H1 (cell line): ENCODE data around the gene SNX15. TPM values are rescaled to one million over a fixed set of nuclear protein-coding genes. Genes with fewer than 3 reads are reported as not detected.

Experiments used
- CTCF ChIP-seq, 3 experiments: IDR thresholded peaks; 1 replicate in 2 of 3; 2 replicates in 1 of 3; pipeline versions ENCODE4 v1.5.1 to v1.6.1; 2011; ENCODE audit warnings: low read length in 3 of 3, mild to moderate bottlenecking in 3 of 3, inconsistent platforms in 2 of 3, low read depth in 1 of 3, moderate library complexity in 1 of 3; ENCODE audit not compliant: insufficient read depth in 1 of 3; ENCODE audit errors: control extremely low read depth in 1 of 3
- GTF2F1 ChIP-seq: IDR thresholded peaks from 2 replicates; pipeline ENCODE4 v1.6.1; 2012; ENCODE audit warnings: low read depth, low read length, improper control_type of control experiment, borderline replicate concordance
- JUN ChIP-seq: IDR thresholded peaks from 2 replicates; pipeline ENCODE4 v1.6.1; 2011; ENCODE audit warnings: low read depth, mild to moderate bottlenecking, improper control_type of control experiment, low read length
- JUND ChIP-seq: IDR thresholded peaks from 2 replicates; pipeline ENCODE4 v1.6.1; 2011; ENCODE audit warnings: mild to moderate bottlenecking, improper control_type of control experiment, low read length
- KDM4A ChIP-seq: IDR thresholded peaks from one replicate; pipeline ENCODE4 v1.7.1; 2012; ENCODE audit warnings: low read depth, mild to moderate bottlenecking, moderate library complexity, low read length, inconsistent platforms; ENCODE audit not compliant: severe bottlenecking
- MAX ChIP-seq: IDR thresholded peaks from 2 replicates; pipeline ENCODE4 v1.6.1; 2012; ENCODE audit warnings: inconsistent platforms
- POLR2AphosphoS5 ChIP-seq: IDR thresholded peaks from 2 replicates; pipeline ENCODE4 v1.6.1; 2011; ENCODE audit warnings: low read depth, low read length
- RAD21 ChIP-seq, 2 experiments: IDR thresholded peaks in 1 of 2; conservative IDR thresholded peaks in 1 of 2; 2 replicates each; pipeline ENCODE4 v1.6.1; 2011; ENCODE audit warnings: low read depth in 2 of 2, low read length in 2 of 2, improper control_type of control experiment in 1 of 2, inconsistent platforms in 1 of 2, mild to moderate bottlenecking in 1 of 2, moderate library complexity in 1 of 2
- RXRA ChIP-seq: IDR thresholded peaks from 2 replicates; pipeline ENCODE4 v1.6.1; 2011; ENCODE audit warnings: low read depth, mild to moderate bottlenecking, low read length, moderate library complexity; ENCODE audit not compliant: insufficient read depth
- SAP30 ChIP-seq: fragments of 300-600 bp; sonication (generic); IDR thresholded peaks from 2 replicates; pipeline ENCODE4 v1.7.1; 2012; ENCODE audit warnings: low read length, moderate library complexity, mild to moderate bottlenecking, inconsistent platforms; ENCODE audit not compliant: insufficient read depth, insufficient replicate concordance
- SIN3A ChIP-seq, 2 experiments: IDR thresholded peaks in 1 of 2; conservative IDR thresholded peaks in 1 of 2; 2 replicates each; pipeline ENCODE4 v1.6.1; 2011 to 2012; ENCODE audit warnings: low read length in 2 of 2, improper control_type of control experiment in 1 of 2, low read depth in 1 of 2, mild to moderate bottlenecking in 1 of 2
- SP2 ChIP-seq: IDR thresholded peaks from 2 replicates; pipeline ENCODE4 v1.6.1; 2012; ENCODE audit warnings: mild to moderate bottlenecking, low read length, inconsistent platforms
- TBP ChIP-seq: IDR thresholded peaks from 2 replicates; pipeline ENCODE4 v1.6.1; 2011; ENCODE audit warnings: low read depth, low read length, improper control_type of control experiment
- TEAD4 ChIP-seq: IDR thresholded peaks from 2 replicates; pipeline ENCODE4 v1.6.1; 2012; ENCODE audit warnings: low read depth, low read length, inconsistent platforms, mixed read lengths
- polyA plus RNA-seq, 7 experiments: library from polyadenylated mRNA; depleted of rRNA in 3 of 7; stranded (reverse) in 5 of 7; unstranded in 2 of 7; fragments of >200 nt in 5 of 7; fragments of 200-250 nt in 2 of 7; gene quantifications; 1 replicate in 5 of 7; 2 replicates in 1 of 7; 4 replicates in 1 of 7; pipeline versions ENCODE4 v1.2.1 to v1.2.3, GENCODE V29; 2011 to 2013; ENCODE audit warnings: missing spikeins in 2 of 7, mixed read lengths in 2 of 7
- total RNA-seq: library from RNA; stranded (reverse); fragmentation: NEBNext Ultra II Directional; extraction: Animal tissue kit (Norgen Biotek cat#: 25700); gene quantifications from 2 replicates; pipeline ENCODE4 v1.2.1, GENCODE V29; 2021
- TF ChIP-seq, protein P1 (sequence below): IDR thresholded peaks from 2 replicates; pipeline ENCODE4 v1.6.1; 2012; ENCODE audit warnings: low read length, inconsistent platforms

Gene SNX15
- total and polyA plus RNA-seq, 2 of the 8 experiments (the other 6 are each of a cell fraction or from before 2014, with no cell fraction given), result 13.0 to 18.3 TPM

- TF ChIP-seq SP2, result no peak
- peak; percentile 71 to 81 for TF ChIP-seq RAD21 (IDR thresholded peaks at IDR 0.05 in 1 of 2, conservative IDR thresholded peaks at IDR 0.05 in 1 of 2; ENCODE audit: low read depth in 2 of 2, low read length in 2 of 2)
- TF ChIP-seq CTCF (IDR thresholded peaks at IDR 0.05; ENCODE audit: control extremely low read depth in 1 of 3, insufficient read depth in 1 of 3, low read depth in 1 of 3, low read length in 3 of 3), result peak; percentile 61 to 94 (median 78)
- no peak for TF ChIP-seq MAX
- TF ChIP-seq SAP30, result no peak
- TF ChIP-seq TEAD4, result no peak
- TF ChIP-seq JUND, result 0 out of 2 replicates have a peak, but pooled peaks have one; percentile 4
- no peak for TF ChIP-seq JUN
- TF ChIP-seq GTF2F1, result no peak
- TF ChIP-seq POLR2AphosphoS5, result no peak; the same call in 1 of the 2 replicates
- TF ChIP-seq RXRA, result no peak
- TF ChIP-seq, protein P1, sequence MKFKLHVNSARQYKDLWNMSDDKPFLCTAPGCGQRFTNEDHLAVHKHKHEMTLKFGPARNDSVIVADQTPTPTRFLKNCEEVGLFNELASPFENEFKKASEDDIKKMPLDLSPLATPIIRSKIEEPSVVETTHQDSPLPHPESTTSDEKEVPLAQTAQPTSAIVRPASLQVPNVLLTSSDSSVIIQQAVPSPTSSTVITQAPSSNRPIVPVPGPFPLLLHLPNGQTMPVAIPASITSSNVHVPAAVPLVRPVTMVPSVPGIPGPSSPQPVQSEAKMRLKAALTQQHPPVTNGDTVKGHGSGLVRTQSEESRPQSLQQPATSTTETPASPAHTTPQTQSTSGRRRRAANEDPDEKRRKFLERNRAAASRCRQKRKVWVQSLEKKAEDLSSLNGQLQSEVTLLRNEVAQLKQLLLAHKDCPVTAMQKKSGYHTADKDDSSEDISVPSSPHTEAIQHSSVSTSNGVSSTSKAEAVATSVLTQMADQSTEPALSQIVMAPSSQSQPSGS, result 0 out of 2 replicates have a peak, but pooled peaks have one; percentile 19
- TF ChIP-seq TBP, result no peak; the same call in 1 of the 2 replicates
- peak; percentile 20 for TF ChIP-seq KDM4A
- peak; percentile 57 to 62; a peak in 1 of 4 replicates for TF ChIP-seq SIN3A (conservative IDR thresholded peaks at IDR 0.05 in 1 of 2, IDR thresholded peaks at IDR 0.05 in 1 of 2; ENCODE audit: low read depth in 1 of 2, low read length in 2 of 2)
Observed at GRCh38 chr11:65013130-65013887, 13.9 kb upstream of the SNX15 start (continued).
